Endothelial cell of hepatic sinusoid (primary cell): ENCODE measurements around the gene FAM83B.
"Not testable (repeated sequence)": the region's sequence is repeated elsewhere in the genome, so short reads cannot be mapped to it uniquely, and the experiment has no call there.

Experiments used
- in situ Hi-C: cut with HindIII; loops from 2 replicates; pipeline ENCODE4 v1.10.0; 2017; ENCODE audit warnings: low sequenced_read_pairs

The FAM83B gene

GRCh38 chr6:54897462-54898189 lies 51.1 kb downstream of the FAM83B start:
- in situ Hi-C loops: no loop called here

- in situ Hi-C loops: no loop called here
These were observed 52.2 kb downstream of the FAM83B start for GRCh38 chr6:54898767-54899166.

GRCh38 chr6:54899442-54899841 lies 52.9 kb downstream of the FAM83B start:
- in situ Hi-C loops: no loop called here

- in situ Hi-C loops: no loop called here
These were observed 53.4 kb downstream of the FAM83B start for GRCh38 chr6:54899986-54900385.

- in situ Hi-C loops: no loop called here
These were observed 54.1 kb downstream of the FAM83B start for GRCh38 chr6:54900666-54901065.

- in situ Hi-C loops: no loop called here
These were observed 57.3 kb downstream of the FAM83B start for GRCh38 chr6:54903884-54904283.

- in situ Hi-C loops: no loop called here
These were observed 60.8 kb downstream of the FAM83B start for GRCh38 chr6:54907355-54907754.

GRCh38 chr6:54909184-54909583 lies 62.6 kb downstream of the FAM83B start:
- in situ Hi-C loops: no loop called here

- in situ Hi-C loops: no loop called here
These were observed 63.9 kb downstream of the FAM83B start for GRCh38 chr6:54910431-54910884.

GRCh38 chr6:54910921-54911320 lies 64.3 kb downstream of the FAM83B start:
- in situ Hi-C loops: no loop called here

- in situ Hi-C loops: no loop called here
These were observed 66.6 kb downstream of the FAM83B start for GRCh38 chr6:54913211-54913610.

GRCh38 chr6:54916858-54917257 lies 70.3 kb downstream of the FAM83B start:
- in situ Hi-C loops: no loop called here

GRCh38 chr6:54920628-54921027 lies 74.1 kb downstream of the FAM83B start:
- in situ Hi-C loops: no loop called here

- in situ Hi-C loops: no loop called here
These were observed 75.3 kb downstream of the FAM83B start for GRCh38 chr6:54921891-54922290.

- in situ Hi-C loops: no loop called here
These were observed 82.8 kb downstream of the FAM83B start for GRCh38 chr6:54929245-54929909.

GRCh38 chr6:54932622-54933021 lies 86.1 kb downstream of the FAM83B start:
- in situ Hi-C loops: no loop called here

GRCh38 chr6:54935739-54936138 lies 89.2 kb downstream of the FAM83B start:
- in situ Hi-C loops: no loop called here

- in situ Hi-C loops: no loop called here
These were observed 90.8 kb downstream of the FAM83B start for GRCh38 chr6:54937371-54937770.

GRCh38 chr6:54957698-54958097 lies 111.1 kb downstream of the FAM83B start:
- in situ Hi-C loops: no loop called here

GRCh38 chr6:54958446-54958845 lies 111.9 kb downstream of the FAM83B start:
- in situ Hi-C loops: no loop called here

- in situ Hi-C loops: no loop called here
These were observed 113.2 kb downstream of the FAM83B start for GRCh38 chr6:54959820-54960219.

- in situ Hi-C loops: not testable (repeated sequence)
These were observed 114.8 kb downstream of the FAM83B start for GRCh38 chr6:54961372-54961771.
